Osteoblast (primary cell): ENCODE results near the gene OR2L8. TPM values are rescaled to one million over a fixed set of nuclear protein-coding genes. Genes with fewer than 3 reads are reported as not detected.

Experiments
- DNase-seq: peaks from one replicate; pipeline ENCODE4 v3.0.0; 2011; ENCODE audit warnings: low spot score, mixed read lengths; ENCODE audit not compliant: insufficient read length; ENCODE audit errors: missing footprints
- H2AFZ ChIP-seq: 2 replicates; pipeline ENCODE4 v1.6.0; 2011; ENCODE audit warnings: mild to moderate bottlenecking, low read length
- H3K27ac ChIP-seq: 2 replicates; pipeline ENCODE4 v1.5.1; 2011; ENCODE audit warnings: mild to moderate bottlenecking, low read depth, low read length, moderate library complexity
- H3K27me3 ChIP-seq: 2 replicates; pipeline ENCODE4 v1.6.0; 2012; ENCODE audit warnings: mild to moderate bottlenecking, control low read depth, inconsistent platforms, low read length, moderate library complexity; ENCODE audit not compliant: insufficient read depth
- H3K36me3 ChIP-seq: 2 replicates; pipeline ENCODE4 v1.5.1; 2011; ENCODE audit warnings: mild to moderate bottlenecking, low read length, control low read depth, moderate library complexity; ENCODE audit not compliant: insufficient read depth
- H3K4me1 ChIP-seq: 2 replicates; pipeline ENCODE4 v1.5.1; 2011; ENCODE audit warnings: mild to moderate bottlenecking, low read length, control low read depth, moderate library complexity; ENCODE audit not compliant: insufficient read depth
- H3K4me2 ChIP-seq: 2 replicates; pipeline ENCODE4 v1.6.0; 2011; ENCODE audit warnings: mild to moderate bottlenecking, low read length; ENCODE audit not compliant: insufficient read depth
- H3K4me3 ChIP-seq: fragments of 200-600 bp; sonication (generic); 3 replicates; pipeline ENCODE4 v1.5.1; 2012; ENCODE audit warnings: mild to moderate bottlenecking, low read length, inconsistent platforms; ENCODE audit not compliant: insufficient read depth
- H3K79me2 ChIP-seq: 2 replicates; pipeline ENCODE4 v1.6.0; 2012; ENCODE audit warnings: mild to moderate bottlenecking, low read length, control low read depth, inconsistent platforms; ENCODE audit not compliant: insufficient read depth
- H3K9me3 ChIP-seq: 2 replicates; pipeline ENCODE4 v1.5.1; 2011; ENCODE audit warnings: low read depth, low read length, control low read depth
- H4K20me1 ChIP-seq: 2 replicates; pipeline ENCODE4 v1.6.0; 2012; ENCODE audit warnings: mild to moderate bottlenecking, low read length, control low read depth; ENCODE audit not compliant: insufficient read depth
- CTCF ChIP-seq: IDR thresholded peaks from 2 replicates; pipeline ENCODE4 v1.5.1; 2011; ENCODE audit warnings: mild to moderate bottlenecking, low read depth, low read length, moderate library complexity; ENCODE audit errors: extremely low read depth
- total RNA-seq: library from RNA; depleted of rRNA; stranded (reverse); fragments of >200 nt; gene quantifications from 2 replicates; pipeline ENCODE4 v1.2.3, GENCODE V29; 2012

OR2L8 gene
- not detected in 2 replicates for total RNA-seq

GRCh38 chr1:247948558-247948957 is at the start of gene OR2L8:
Gene OR2L8, plus strand, starts transcription at chr1:247948858. Its CDS starts 0 bp downstream, at chr1:247948858.
- no peak within 1 kb of the TSS for H3K4me2 ChIP-seq
- no peaks in the 10 kb centered on the region for H3K27me3 ChIP-seq
- no peaks in the 10 kb centered on the region for H3K4me1 ChIP-seq
- no peak within 1 kb of the TSS for H3K27ac ChIP-seq
- H3K36me3 ChIP-seq = no peaks in the 10 kb centered on the region
- H3K9me3 ChIP-seq = peaks cover 3% of the 10 kb centered on the region
- H3K79me2 ChIP-seq = no peaks in the 10 kb centered on the region
- no peak within 1 kb of the TSS for H2AFZ ChIP-seq
- no peak for DNase-seq
- no peak for TF ChIP-seq CTCF
- no peaks in the 10 kb centered on the region for H4K20me1 ChIP-seq
- no peak within 1 kb of the TSS for H3K4me3 ChIP-seq

DNA sequence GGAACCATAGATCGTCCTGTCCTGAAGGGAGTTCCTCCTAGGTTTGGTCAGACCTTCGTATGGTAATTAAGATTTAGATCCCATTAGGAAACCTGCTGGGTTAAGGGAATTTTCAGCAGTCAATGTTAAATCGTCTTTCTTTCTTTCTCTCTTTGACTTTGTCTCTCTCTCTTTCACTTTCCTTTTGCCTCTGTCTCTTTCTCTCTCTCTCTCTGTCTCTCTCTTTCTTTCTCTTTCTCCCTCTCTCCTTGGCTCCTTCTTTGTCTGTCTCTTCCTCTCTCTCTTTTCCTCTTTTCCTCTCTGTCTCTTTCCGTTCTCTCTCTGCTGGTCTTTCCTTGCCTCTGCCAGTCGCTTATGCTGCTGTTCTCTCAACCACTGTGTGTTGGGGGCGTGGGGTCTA is 44.5 kb upstream of the OR2L8 start:
- Histone ChIP-seq H3K27me3 (no peaks in the 10 kb centered on the region), H3K4me3 (no peak overlapping the region), H3K79me2 (no peaks in the 10 kb centered on the region), H3K4me1 (no peaks in the 10 kb centered on the region), H3K27ac (no peak overlapping the region), H2AFZ (no peak overlapping the region), H3K36me3 (no peaks in the 10 kb centered on the region), H4K20me1 (no peaks in the 10 kb centered on the region), H3K9me3 (no peaks in the 10 kb centered on the region), H3K4me2 (no peak overlapping the region)
- DNase-seq = no peak
- TF ChIP-seq CTCF = no peak

GRCh38 chr1:247905181-247905580 is 43.5 kb upstream of the OR2L8 start:
- no peaks in the 10 kb centered on the region for H3K4me1 ChIP-seq
- H3K36me3 ChIP-seq = no peaks in the 10 kb centered on the region
- H2AFZ ChIP-seq = no peak overlapping the region
- H3K4me2 ChIP-seq = no peak overlapping the region
- no peak for DNase-seq
- no peak overlapping the region for H3K4me3 ChIP-seq
- H4K20me1 ChIP-seq = no peaks in the 10 kb centered on the region
- no peaks in the 10 kb centered on the region for H3K79me2 ChIP-seq
- H3K27me3 ChIP-seq = no peaks in the 10 kb centered on the region
- no peak for TF ChIP-seq CTCF
- H3K9me3 ChIP-seq = no peaks in the 10 kb centered on the region
- H3K27ac ChIP-seq = no peak overlapping the region

DNA sequence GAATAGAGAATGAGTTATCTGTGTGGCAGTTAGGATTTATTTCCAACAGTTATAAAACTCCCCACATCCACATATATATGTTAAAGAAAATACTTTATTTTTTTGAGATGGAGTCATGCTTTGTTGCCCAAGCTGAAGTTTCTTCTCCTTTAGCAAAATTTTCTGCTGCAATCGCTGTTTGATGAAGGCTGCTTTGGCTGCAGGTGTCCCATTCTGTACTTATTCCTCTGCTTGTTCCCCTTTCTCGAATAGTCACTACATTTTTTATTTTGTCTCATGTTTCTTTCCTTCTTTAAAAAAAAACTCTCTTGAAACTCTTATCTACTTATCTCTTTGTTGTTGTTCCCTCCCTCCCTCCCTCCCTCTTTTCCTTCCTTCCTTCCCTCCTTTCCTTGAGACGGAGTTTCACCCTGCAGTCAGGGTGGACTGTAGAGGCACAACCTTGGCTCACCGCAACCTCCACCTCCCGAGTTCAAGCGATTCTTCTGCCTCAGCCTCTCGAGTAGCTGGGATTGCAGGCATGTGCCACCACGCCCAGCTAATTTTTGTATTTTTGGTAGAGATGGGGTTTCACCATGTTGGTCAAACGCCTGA is 42.7 kb upstream of the OR2L8 start:
- Histone ChIP-seq H3K79me2 (no peaks in the 10 kb centered on the region), H3K4me2 (no peak overlapping the region), H3K9me3 (no peaks in the 10 kb centered on the region), H3K27me3 (no peaks in the 10 kb centered on the region), H2AFZ (no peak overlapping the region), H4K20me1 (no peaks in the 10 kb centered on the region), H3K36me3 (no peaks in the 10 kb centered on the region), H3K4me1 (no peaks in the 10 kb centered on the region), H3K4me3 (no peak overlapping the region), H3K27ac (no peak overlapping the region)
- DNase-seq = no peak
- no peak for TF ChIP-seq CTCF
